Dedifferentiated amniotic fluid mesenchymal stem cell (primary cell): ENCODE measurements around the gene RPL34.
A peak's percentile ranks its signal among the peaks of the same experiment; 100 is the strongest.
"Not testable (repeated sequence)": the region's sequence is repeated elsewhere in the genome, so short reads cannot be mapped to it uniquely, and the experiment has no call there.

Experiments
- DNase-seq: peaks from one replicate; pipeline ENCODE4 v3.0.0-alpha.2; 2016; ENCODE audit errors: extremely low spot score

RPL34 gene

DNA sequence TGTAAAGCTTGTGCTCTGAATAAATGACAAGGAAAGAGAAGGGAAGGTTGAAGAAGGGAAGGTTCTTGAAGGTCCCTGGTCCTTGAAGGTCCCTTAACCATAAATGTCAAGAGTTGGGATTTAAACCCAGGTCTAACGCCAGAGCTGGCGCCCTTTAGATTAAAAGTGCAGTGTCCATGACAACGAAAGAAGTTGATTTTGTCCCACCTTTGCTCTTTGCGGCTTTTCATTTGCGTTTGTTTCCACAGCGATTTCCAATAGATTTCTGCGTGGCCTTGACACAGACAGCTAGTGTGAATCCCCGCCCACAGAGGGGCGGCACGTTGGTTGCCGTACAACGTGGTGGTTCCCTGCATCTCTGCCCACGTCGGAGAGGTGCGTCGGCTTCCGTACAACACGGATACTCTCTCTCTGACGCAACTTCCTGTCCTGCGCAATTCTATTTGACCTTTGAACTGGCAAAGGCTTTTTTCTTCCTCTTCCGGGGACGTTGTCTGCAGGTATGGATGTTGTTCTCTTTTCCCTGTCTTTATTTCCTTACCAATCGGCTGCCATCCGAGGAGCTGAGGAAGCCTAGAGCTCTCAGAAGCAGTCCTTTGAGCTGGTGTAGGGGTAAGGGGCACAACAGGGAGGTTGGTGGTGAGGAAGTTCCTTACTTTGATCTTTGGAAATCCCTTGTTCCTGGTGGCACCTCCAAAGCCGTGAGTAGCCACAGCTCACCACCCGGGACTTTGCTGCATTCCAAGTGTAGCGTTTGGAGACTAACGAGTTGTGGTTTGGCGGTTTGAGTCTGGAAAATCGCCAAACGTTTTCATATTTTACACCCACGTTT is at the start of gene RPL34:
Gene RPL34 (plus strand): TSS at position 476 of the 832 bp plus-strand sequence. CDS start 1,384 bp downstream, outside the sequence.
- DNase-seq: peak; percentile 99

DNA sequence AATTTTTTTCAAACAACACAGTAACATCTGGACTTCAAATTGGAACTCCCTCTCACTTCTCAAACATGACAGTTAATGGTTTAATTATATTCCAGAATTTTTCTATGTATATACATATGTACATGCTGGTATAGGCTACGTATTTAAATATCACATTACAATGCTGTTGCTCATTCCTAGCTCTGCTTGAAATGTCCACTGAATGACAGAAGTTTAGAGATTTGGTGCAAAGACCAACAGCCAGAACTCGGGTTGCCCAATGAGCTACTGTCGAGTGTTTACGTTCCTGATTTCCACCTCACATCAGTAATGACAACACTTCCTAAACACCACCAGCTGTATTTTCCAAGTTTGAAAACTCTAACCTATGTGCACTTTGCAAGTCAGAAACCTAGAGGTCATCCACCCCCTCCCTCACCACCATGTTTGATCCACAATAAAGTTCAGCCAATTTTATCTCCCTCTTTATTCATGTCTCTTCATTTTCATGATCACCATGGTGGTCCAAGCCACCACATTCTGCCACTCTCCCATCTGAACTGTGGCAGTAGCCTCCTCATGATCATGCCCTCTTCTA is 49.3 kb upstream of the RPL34 start:
- DNase-seq: no peak

DNA sequence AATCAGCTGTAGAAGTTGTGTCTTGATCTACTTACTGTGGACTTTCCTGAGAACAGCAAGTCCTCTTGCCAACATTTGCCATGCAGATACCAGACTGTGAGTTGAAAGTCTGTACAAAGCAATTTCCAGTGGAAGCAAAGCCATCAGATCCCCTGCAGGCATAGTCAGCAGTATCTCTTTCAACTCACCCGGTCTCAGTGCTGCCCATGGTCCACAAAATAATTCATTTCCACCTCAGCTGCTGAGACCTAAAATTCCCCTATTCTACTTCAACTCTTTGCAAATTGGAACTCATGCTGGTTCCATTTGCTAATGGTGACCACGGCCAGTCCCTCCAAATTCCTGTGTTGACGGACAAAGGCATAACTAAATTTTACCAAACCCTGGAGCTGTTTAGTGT is 46.0 kb upstream of the RPL34 start:
- no peak for DNase-seq

DNA sequence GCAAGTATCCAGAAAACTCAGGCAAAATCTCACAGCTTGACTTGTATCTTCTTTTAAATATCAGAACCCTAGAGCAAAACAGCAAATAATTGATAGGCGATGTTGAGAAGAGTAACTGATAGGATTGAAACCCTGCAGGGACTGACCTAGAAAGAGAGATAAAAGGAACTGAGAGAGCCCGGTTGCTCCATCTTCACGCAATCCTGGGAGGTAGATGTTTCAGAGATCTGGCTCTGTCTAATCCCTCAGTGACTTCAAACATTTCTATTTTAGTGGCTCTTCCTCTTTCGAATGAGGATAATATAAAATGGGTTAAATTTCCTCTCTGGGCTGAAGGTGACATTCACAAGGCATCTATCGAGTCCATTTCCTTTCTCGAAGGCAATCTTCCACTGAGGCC is 39.3 kb upstream of the RPL34 start:
- DNase-seq: no peak

DNA sequence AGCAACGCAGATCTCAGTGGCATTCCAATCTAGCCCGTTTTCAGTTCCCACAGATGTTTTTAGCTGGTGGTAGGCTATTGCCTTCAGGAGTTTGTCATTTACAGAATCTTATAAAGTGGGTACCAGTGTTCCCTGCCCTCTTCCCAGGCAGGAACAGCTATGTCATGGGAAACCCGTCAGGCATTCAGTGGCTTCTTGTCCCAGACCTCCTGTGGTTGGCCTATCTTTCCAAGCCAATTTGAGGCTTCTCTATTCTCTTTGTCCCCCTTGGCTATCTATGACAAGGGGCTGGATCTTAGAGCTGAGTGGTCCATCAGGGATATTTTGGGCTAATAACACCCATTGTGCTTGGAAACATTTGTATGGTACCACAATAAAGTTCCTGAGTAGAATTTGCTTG is 33.6 kb upstream of the RPL34 start:
- no peak for DNase-seq

DNA sequence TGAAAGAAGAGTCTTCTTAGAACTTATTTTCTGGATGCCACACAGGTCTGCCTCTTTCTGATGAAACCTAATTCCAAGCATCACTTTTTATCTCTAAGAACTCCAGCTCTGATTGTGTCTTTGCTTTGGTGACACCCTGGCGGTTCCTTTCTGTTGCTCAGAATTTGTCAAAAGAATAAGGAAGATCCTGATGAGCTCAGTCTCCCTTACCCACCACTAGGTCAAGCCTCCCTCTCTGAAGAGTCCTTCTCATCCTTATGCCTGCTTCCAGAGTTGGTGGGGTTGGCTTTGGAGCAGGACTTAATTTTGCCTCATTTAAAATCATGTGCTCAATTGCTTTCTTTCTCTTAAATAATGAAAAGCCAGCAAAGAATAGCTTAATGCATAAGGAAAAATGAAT is 31.5 kb upstream of the RPL34 start:
- DNase-seq: no peak

DNA sequence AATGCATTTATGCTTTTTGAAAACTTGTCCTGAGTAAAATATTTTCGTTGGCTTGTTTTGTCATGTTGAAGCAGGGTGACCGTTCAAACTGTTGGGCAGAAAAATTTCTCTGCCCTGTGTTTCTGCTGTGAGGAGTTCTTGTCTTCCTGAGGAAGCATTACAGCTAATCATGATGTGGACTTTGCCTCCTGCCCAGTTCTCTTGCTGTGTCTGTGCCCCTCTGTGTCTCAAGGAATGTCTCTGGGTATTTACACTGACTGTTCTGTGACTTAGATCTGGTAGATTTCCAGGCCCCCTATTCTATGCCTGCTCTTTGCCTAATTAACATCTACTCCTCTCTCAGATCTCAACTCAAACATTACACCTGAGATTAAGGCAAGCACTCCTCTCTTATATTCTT is 30.4 kb upstream of the RPL34 start:
- DNase-seq: no peak

DNA sequence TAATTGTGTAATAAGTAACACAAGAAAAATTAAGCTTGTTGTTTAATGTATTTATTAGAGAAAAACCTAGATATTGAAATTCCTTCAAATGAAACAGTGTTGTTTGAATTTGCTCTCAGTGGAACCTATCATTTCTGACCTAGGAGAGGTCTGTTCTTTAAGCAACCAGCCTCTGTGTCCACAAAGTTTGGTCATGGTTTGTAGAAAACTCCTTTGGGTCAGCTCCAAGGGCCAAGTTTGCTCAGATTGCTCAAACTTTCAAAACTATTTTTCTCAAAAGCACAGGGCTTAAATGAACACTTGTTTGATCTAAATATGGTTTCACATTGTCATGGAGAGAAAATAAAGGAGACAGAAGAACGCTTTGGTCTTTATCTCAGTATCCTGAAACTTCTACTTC is 29.6 kb upstream of the RPL34 start:
- DNase-seq: no peak

DNA sequence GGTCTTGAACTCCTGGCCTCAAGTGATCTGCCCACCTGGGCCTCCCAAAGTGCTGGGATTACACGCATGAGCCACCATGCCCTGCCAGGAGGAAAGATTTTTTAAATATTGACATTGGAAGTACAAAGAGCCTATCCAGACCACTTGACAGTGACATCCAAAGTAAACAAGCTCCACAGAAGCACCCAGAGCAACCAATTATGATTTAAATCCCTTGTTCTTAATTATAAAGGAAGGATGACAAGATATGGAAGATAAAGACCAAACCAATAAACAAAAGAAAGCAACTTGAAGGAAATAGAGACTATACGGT is 27.7 kb upstream of the RPL34 start:
- no peak for DNase-seq

DNA sequence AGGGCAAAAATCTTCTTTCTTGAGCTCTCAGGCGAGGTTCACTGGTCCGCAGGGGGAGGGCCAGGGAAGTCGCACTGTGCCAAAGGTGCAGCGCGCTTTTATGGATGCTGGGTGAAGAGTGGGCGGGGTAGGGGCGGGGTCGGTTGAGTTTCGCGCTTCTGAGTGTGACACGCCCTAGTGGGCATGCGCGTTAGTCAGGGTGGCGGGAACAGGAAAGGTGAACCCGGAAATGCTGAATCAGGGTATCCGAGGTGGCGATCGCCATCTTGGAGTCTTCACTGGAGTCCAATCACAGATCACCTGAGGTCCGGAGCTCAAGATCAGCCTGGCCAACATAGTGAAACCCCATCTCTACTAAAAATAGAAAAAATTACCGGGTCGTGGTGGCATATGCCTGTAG is 26.1 kb upstream of the RPL34 start:
- not testable (repeated sequence) for DNase-seq

DNA sequence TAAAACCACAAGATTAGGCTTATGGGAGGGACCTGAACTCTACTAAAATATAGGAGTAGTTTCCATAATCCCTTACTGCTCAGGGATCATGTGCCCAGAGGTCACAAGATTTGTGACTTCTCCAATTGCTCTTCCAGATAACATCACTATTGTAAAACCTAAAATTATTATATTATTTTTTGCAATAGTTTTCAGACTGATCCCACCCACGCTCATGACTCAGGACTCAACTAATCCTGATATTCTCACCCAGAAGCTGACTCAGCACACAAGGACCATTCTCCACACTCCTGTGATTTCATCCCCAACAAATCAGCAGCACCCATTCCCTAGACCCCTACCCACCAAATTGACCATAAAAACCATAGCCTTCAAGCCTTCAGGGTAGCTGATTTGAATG is 24.0 kb upstream of the RPL34 start:
- no peak for DNase-seq

DNA sequence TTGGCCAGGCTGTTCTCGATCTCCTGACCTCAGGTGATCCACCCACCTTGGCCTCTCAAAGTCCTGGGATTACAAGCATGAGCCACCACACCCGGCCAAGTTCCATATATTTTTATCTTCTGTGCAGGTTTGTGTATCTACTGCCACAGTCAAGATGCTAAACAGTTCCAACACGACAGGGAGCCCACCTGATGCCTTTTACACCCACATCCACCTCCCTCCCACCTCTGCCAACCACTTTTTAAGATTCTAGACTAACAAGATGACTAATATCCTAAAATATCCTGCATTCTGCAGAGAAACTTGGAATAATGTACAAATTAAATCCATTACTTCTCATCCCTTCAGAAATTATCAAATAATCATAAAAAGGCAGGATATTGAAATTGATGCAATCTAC is 19.3 kb upstream of the RPL34 start:
- DNase-seq: no peak

DNA sequence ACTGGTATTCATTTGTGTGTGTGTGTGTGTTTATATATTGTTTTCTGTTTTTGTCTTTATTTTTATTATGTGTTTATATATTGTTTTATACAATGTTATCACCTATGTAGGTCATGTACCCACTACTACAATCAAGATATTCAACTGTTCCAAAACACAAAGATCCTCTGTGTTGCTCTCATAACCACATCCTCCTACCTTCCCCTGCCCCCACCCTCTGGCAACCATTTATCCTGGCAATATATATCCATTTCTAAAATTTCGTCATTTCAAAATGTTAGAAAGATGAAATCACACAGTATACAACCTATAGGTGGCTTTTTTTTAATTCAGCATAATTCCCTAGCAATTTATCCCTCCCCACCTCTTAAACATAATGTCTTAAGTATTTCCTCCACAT is 18.8 kb upstream of the RPL34 start:
- no peak for DNase-seq

DNA sequence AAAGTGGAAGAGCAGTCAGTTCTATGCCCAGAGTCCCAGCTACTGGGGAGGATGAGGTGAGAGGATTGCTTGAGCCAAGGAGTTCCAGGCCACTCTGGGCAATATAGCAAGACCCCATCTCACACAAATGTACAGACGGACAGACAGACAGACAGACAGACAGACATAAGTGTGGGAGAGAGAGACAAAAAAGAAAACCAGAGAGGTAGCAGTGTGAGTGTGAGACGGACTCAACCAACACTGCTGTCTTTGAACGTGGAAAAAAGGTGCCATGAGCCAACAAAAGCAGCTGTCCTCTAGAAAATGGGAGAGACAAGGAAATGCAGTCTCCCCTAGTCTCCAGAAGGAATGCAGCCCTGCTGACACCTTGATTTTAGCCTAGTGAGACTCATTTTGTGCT is 18.2 kb upstream of the RPL34 start:
- no peak for DNase-seq

DNA sequence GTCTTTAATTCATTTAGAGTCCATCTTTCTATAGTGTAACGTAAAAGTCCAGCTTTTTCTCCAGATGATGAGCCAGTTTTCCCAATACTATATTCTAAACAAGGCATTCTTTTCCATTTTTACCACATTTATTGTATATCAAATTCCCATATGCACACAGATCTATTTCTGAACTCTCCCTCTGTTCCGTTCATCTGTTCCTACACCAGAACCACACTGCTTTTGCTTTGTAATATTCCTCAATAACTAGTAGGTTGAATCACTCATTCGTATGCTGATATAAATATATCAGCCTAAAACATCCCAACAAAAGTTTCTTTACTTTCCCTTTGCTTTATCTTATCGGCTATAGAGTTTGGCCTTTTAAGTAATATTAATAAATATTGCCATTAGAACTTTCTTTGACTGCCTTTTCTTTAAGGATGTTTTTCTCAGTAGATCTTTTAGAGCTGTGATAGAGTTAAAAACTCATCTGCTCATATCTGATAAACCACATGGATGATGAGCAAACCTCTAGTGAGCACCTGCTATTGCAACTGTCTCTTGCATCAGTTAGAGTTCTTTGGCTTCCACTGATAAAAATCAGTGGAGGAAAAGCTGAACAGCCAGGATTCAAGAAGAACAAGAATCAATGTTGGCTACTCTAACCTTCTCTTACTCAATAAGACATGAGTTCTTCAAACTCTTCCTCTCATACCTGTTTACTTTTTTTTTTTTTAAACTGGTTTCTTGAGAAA is 13.1 kb upstream of the RPL34 start:
- DNase-seq: no peak

DNA sequence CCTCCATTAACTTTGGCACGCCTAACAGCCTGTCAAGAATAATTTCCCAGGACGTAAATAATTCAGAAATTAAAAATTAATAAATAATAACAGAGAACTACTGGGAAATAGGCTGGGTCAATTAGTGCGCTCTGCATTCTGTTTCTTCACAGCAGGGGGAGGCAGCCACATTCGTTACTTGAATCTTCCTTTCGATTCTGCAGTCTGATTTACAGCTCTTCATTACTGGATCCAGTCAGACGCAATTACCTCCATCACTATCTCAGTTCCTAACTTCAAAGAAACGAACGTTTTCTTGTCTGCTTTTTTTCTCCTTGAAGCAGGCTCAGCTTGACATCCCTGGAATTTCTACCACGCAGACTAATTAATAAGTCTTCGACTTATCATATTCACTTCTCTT is 9.0 kb upstream of the RPL34 start:
- no peak for DNase-seq

DNA sequence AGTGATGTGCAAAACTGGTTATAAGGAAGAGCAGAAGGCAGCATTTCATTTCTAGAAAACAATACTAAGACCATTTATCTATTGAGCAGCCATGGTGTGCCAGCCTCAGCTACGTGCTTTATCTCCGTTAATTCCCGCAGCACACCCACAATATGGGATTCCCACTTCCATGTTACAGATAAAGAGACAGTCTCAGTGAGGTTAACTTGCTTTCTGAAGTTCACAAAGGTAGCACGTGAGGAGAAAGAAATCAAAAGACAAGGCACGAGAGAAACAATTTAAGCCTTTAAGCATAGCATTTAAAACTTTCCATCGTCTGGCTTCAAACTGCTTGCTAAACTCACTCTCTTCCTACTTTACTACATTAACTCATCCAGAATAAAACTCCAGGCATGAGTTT is 8.0 kb upstream of the RPL34 start:
- no peak for DNase-seq

DNA sequence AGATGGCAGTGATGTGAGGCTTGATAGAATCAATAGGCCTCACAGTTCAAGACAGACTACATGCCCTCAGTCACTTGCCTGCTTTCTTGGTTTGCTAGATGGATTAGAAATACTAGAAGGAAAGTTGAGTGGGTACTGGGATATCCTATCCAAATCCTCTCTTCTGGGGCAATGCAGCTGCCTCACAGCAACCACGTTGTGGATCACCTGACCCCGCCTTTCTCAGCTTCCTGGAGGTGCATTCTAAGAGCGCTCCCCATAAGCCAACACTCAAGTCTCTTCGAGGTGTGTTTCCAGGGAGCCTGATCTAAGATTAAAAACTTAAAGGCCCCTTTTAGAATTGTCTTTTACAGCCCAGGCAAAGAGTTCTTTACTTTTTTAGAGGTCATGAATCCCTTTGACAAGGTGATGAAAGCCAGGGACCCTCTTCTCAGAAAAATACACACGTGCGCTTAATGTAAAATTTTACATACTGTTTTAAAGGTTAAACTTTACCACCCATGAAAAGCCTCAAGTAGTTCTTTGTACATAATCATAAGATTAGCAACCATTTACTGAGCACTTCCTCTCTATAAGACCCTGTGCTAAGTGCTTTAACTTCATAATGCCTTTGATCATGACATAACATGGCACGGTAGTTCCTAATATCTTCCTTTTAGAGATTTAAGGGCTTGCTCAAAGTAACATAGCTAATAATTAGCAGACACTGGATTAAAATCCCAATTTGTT is 840 bp upstream of the RPL34 start:
- no peak for DNase-seq

DNA sequence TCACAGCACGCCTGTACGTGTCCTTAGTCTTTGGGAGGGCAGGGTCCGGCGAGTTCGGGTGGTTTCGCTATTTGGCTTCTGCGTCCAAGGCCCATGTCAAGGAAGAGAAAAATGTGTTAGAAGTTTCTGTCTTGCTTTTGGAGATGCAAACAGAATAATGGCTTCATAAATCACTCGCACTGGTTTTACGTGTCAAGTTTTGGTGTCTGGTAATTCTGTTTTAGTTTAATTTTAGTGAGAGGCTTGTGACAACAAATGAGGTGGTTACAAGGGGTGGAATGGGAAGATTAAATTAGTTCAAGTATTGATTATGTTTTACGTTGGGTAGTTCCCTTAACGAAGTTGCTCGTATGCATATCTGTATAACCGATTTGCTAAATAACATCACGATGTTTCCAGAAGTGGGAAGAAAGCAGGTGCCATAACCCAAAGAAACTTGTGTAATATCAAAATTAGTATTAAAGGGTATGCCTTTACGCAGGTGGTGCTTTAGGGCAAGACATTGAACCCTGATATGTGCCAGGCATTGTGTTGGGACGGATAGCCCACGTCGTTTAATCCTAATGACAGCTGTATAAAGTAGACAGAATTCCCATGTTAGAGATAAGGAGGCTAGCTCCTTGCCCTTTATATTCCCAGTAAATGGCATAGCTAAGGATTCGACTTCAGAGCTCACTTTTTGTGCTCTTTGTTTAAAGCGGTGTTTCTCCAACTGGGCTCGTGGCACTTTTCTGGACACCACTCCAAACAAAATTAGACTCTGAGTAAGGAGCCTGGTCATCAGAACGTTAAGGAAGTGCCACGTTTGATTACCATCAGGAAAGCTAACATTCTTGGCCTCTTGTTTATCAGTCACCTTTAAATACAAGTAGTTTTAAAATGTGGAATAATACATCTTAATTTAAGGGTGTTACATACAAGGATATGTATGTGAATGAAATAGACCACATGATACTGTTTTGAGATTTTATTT is 843 bp downstream of the RPL34 start:
- DNase-seq: no peak

DNA sequence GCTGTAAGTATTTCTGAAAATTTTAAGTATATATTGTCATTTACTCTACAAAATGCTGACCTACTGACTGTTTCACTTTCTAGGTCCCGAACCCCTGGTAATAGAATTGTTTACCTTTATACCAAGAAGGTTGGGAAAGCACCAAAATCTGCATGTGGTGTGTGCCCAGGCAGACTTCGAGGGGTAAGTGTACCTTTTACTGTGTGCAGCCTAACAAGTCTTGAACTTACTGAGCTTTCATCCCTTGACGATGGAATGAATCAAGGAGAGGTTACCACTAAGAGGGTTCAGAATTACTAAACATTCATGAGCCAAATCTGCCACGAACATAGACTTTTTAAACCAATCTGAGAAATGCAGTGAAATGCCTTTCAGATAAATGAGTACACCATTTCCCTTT is 1.6 kb downstream of the RPL34 start:
- no peak for DNase-seq

DNA sequence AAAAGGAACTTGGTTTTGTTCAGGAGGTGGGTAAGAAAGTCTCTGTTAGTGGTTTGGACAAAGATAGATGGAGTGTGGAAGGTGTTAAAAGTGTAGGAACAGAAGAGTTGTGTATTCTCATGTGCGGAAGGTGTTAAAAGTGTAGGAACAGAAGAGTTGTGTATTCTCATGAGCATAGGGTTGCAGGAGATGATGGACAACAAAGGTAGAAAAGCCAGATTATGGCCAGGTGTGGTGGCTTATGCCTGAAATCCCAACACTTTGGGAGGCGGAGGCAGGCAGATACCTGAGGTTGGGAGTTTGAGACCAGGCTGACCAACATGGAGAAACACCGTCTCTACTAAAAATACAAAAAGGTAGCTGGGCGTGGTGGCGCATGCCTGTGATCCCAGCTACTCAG is 2.5 kb downstream of the RPL34 start:
- no peak for DNase-seq
